ENCODE data around the gene BMP6.

The BMP6 gene

GRCh38 chr6:7687145-7688111 is 38.5 kb upstream of the BMP6 start:
- TF ChIP-seq, protein P1, sequence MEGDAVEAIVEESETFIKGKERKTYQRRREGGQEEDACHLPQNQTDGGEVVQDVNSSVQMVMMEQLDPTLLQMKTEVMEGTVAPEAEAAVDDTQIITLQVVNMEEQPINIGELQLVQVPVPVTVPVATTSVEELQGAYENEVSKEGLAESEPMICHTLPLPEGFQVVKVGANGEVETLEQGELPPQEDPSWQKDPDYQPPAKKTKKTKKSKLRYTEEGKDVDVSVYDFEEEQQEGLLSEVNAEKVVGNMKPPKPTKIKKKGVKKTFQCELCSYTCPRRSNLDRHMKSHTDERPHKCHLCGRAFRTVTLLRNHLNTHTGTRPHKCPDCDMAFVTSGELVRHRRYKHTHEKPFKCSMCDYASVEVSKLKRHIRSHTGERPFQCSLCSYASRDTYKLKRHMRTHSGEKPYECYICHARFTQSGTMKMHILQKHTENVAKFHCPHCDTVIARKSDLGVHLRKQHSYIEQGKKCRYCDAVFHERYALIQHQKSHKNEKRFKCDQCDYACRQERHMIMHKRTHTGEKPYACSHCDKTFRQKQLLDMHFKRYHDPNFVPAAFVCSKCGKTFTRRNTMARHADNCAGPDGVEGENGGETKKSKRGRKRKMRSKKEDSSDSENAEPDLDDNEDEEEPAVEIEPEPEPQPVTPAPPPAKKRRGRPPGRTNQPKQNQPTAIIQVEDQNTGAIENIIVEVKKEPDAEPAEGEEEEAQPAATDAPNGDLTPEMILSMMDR (IDR thresholded peaks at IDR 0.05; ENCODE audit: low read depth, low read length): no peak
- DNase-seq (ENCODE audit: extremely low read depth, low read depth): no peak

GRCh38 chr6:7691021-7691420 is 34.9 kb upstream of the BMP6 start:
- DNase-seq (ENCODE audit: extremely low read depth, low read depth): no peak
- TF ChIP-seq, protein P1 (IDR thresholded peaks at IDR 0.05; ENCODE audit: low read depth, low read length): no peak

- no peak for DNase-seq (ENCODE audit: extremely low read depth, low read depth)
- TF ChIP-seq, protein P1 (IDR thresholded peaks at IDR 0.05; ENCODE audit: low read depth, low read length): no peak
Measured at GRCh38 chr6:7691675-7692452, 34.0 kb upstream of the BMP6 start.

- no peak for DNase-seq (ENCODE audit: extremely low read depth, low read depth)
- TF ChIP-seq, protein P1 (IDR thresholded peaks at IDR 0.05; ENCODE audit: low read depth, low read length): no peak
Measured at GRCh38 chr6:7692453-7692784, 33.5 kb upstream of the BMP6 start.

DNA sequence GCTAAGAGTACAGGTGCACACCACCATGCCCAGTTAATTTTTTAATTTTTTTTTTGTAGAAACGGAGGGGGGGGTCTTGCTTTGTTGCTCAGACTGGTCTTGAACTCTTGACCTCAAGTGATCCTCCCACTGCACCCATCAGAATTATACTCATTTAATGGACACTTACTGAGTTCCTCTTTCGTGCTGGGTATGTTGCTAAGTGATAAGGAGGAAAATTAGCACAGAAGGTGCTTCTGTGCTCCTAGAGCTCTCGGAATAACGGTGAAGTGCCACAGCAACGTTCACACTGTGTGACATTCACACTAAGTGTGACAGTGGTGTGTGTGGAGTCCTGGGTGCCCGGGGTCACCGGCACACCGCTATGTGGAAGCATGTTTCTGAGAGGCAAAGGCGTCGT is 32.1 kb upstream of the BMP6 start:
- no peak for DNase-seq (ENCODE audit: extremely low read depth, low read depth)
- TF ChIP-seq, protein P1 (IDR thresholded peaks at IDR 0.05; ENCODE audit: low read depth, low read length): no peak

DNA sequence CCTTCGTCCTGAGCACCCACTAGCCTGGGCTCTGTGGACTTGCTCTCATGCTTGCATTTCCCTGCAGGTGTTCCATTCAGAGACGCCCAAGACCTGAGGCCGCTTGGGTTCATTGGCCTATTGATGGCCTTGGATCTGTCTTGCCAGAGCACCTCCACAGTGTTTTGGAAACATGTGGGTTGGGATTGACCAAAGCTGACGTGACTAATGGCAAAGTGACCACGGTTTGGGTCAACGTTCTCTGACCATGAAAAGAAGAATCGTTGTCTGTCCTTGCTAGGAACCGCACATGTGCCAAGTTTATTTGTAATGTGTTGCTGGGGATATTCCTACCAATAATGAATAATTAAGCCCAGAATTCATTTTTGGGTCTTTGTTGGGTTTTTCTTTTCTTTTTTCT is 29.8 kb upstream of the BMP6 start:
- TF ChIP-seq, protein P1 (IDR thresholded peaks at IDR 0.05; ENCODE audit: low read depth, low read length): no peak

GRCh38 chr6:7697432-7697819 is 28.5 kb upstream of the BMP6 start:
- TF ChIP-seq, protein P1 (IDR thresholded peaks at IDR 0.05; ENCODE audit: low read depth, low read length): no peak
- no peak for DNase-seq (ENCODE audit: extremely low read depth, low read depth)

More for the DNA sequence above, 29.8 kb upstream of the BMP6 start:
- no peak for DNase-seq (ENCODE audit: extremely low read depth, low read depth)

Measured in AG09319 (cell line).